Keratinocyte (primary cell): ENCODE measurements around the gene WBP1. TPM values are rescaled to one million over a fixed set of nuclear protein-coding genes. Genes with fewer than 3 reads are reported as not detected.

Experiments
- DNase-seq: peaks from one replicate; pipeline ENCODE4 v3.0.0-alpha.2; 2011; ENCODE audit warnings: low read depth, missing footprints, low spot score
- FAIRE-seq: peaks from 2 replicates; lab custom pipeline; 2011; peaks lifted over from hg19 to GRCh38; lab: Jason Lieb, UNC
- H2AFZ ChIP-seq: 2 replicates; pipeline ENCODE4 v1.6.0; 2012; ENCODE audit warnings: low read length, control low read depth, inconsistent platforms; ENCODE audit not compliant: control insufficient read depth
- H3K27ac ChIP-seq: 2 replicates; pipeline ENCODE4 v1.5.1; 2011; ENCODE audit warnings: low read length; ENCODE audit not compliant: control insufficient read depth, insufficient read depth
- H3K27me3 ChIP-seq: 3 replicates; pipeline ENCODE4 v1.6.0; 2011; ENCODE audit warnings: low read length; ENCODE audit not compliant: control insufficient read depth, insufficient read depth; ENCODE audit errors: extremely low read depth
- H3K36me3 ChIP-seq, 2 experiments: 2 replicates in 1 of 2; 3 replicates in 1 of 2; pipeline ENCODE4 v1.5.1; 2011; ENCODE audit warnings: low read length in 2 of 2, mild to moderate bottlenecking in 1 of 2; ENCODE audit not compliant: control insufficient read depth in 2 of 2, insufficient read depth in 2 of 2; ENCODE audit errors: extremely low read depth in 1 of 2
- H3K4me1 ChIP-seq: 3 replicates; pipeline ENCODE4 v1.5.1; 2011; ENCODE audit warnings: low read length; ENCODE audit not compliant: control insufficient read depth, insufficient read depth; ENCODE audit errors: extremely low read depth
- H3K4me2 ChIP-seq: 3 replicates; pipeline ENCODE4 v1.6.0; 2011; ENCODE audit warnings: low read depth, low read length; ENCODE audit not compliant: control insufficient read depth, insufficient read depth; ENCODE audit errors: extremely low read depth
- H3K4me3 ChIP-seq, 3 experiments: fragments of 200-600 bp in 1 of 3; sonication (generic) in 1 of 3; 2 replicates in 2 of 3; 3 replicates in 1 of 3; pipeline ENCODE4 v1.5.1; 2011 to 2016; ENCODE audit warnings: low read length in 3 of 3, mild to moderate bottlenecking in 3 of 3, control low read depth in 2 of 3, inconsistent platforms in 1 of 3, low read depth in 1 of 3, mixed read lengths in 1 of 3, mixed run types in 1 of 3, moderate library complexity in 1 of 3; ENCODE audit not compliant: control insufficient read depth in 2 of 3, insufficient read depth in 2 of 3; ENCODE audit errors: extremely low read depth in 1 of 3
- H3K79me2 ChIP-seq: 2 replicates; pipeline ENCODE4 v1.6.0; 2012; ENCODE audit warnings: low read length; ENCODE audit not compliant: control insufficient read depth, insufficient read depth
- H3K9ac ChIP-seq: 3 replicates; pipeline ENCODE4 v1.6.0; 2011; ENCODE audit warnings: low read length; ENCODE audit not compliant: control insufficient read depth, insufficient read depth; ENCODE audit errors: extremely low read depth
- H3K9me1 ChIP-seq: 3 replicates; pipeline ENCODE4 v1.6.0; 2011; ENCODE audit warnings: low read length; ENCODE audit not compliant: control insufficient read depth, insufficient read depth; ENCODE audit errors: extremely low read depth
- H3K9me3 ChIP-seq: 2 replicates; pipeline ENCODE4 v1.5.1; 2012; ENCODE audit warnings: low read depth, low read length; ENCODE audit not compliant: control insufficient read depth
- H4K20me1 ChIP-seq: 3 replicates; pipeline ENCODE4 v1.6.0; 2011; ENCODE audit warnings: low read length; ENCODE audit not compliant: control insufficient read depth, insufficient read depth; ENCODE audit errors: extremely low read depth
- EZH2 ChIP-seq: IDR thresholded peaks from one replicate; pipeline ENCODE4 v1.6.1; 2012; ENCODE audit warnings: inconsistent platforms, mild to moderate bottlenecking, low read length, moderate library complexity
- dilution Hi-C: fragments of 300-500 bp; cut with MboI; formaldehyde crosslinking; loops from one replicate; pipeline ENCODE4 v1.7.0; 2020; ENCODE audit warnings: low sequenced_read_pairs; ENCODE audit not compliant: extremely low pct_ligation_motif_present
- polyA plus RNA-seq, 5 experiments: library from polyadenylated mRNA; depleted of rRNA in 3 of 5; stranded (reverse) in 3 of 5; stranded (forward) in 1 of 5; unstranded in 1 of 5; fragments of >200 nt; gene quantifications; 1 replicate in 1 of 5; 2 replicates in 3 of 5; 3 replicates in 1 of 5; pipeline versions ENCODE4 v1.2.1 to v1.2.3, GENCODE V29; 2011 to 2012; ENCODE audit warnings: missing spikeins in 2 of 5, low read depth in 1 of 5, low replicate concordance in 1 of 5
- TF ChIP-seq, protein P1 (sequence below), 3 experiments: IDR thresholded peaks in 1 of 3; conservative IDR thresholded peaks in 1 of 3; optimal IDR thresholded peaks in 1 of 3; 2 replicates in 2 of 3; 3 replicates in 1 of 3; pipeline versions ENCODE3 to v1.5.1; 2011; ENCODE audit warnings: low read length in 3 of 3, mild to moderate bottlenecking in 3 of 3, moderate library complexity in 2 of 3, control low read depth in 1 of 3, inconsistent platforms in 1 of 3; ENCODE audit not compliant: insufficient read depth in 2 of 3; ENCODE audit errors: extremely low read depth in 1 of 3

WBP1 gene
- polyA plus RNA-seq, 1 donor (not counting 4 experiments of a cell fraction or from before 2014, with no cell fraction given): 75.5 TPM

DNA sequence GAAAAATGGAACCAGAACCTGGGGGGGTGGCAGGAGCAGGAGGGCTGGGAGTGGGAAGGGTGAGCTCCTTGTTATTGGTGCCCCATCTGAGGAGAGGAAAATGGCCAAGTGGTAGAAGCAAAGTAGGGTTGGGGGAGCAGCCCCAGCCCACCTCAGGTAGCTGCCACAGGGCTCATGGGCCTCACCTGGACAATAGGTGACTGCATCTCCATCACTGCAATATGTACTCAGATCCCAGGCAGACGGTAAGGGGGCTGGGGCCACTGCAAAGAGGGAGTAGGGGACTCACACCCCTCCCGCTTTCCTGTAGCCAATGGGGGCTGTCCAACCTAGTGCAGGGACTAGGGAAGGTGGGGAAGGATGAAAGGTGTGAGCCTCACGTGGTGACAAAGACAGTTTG, 41.0 kb upstream of the WBP1 start:
- H3K36me3 ChIP-seq: no peaks in the 10 kb centered on the region
- peaks cover 20% of the 10 kb centered on the region for H3K4me1 ChIP-seq
- no peak overlapping the region for H3K27ac ChIP-seq
- FAIRE-seq (no peak), DNase-seq (no peak)
- no peak overlapping the region for H2AFZ ChIP-seq
- no peak overlapping the region for H3K9ac ChIP-seq
- H3K9me1 ChIP-seq: no peaks in the 10 kb centered on the region
- no peaks in the 10 kb centered on the region for H4K20me1 ChIP-seq
- H3K4me3 ChIP-seq: no peak overlapping the region
- peaks cover 3% of the 10 kb centered on the region for H3K27me3 ChIP-seq
- no peaks in the 10 kb centered on the region for H3K9me3 ChIP-seq
- TF ChIP-seq EZH2: no peak
- TF ChIP-seq, protein P1, sequence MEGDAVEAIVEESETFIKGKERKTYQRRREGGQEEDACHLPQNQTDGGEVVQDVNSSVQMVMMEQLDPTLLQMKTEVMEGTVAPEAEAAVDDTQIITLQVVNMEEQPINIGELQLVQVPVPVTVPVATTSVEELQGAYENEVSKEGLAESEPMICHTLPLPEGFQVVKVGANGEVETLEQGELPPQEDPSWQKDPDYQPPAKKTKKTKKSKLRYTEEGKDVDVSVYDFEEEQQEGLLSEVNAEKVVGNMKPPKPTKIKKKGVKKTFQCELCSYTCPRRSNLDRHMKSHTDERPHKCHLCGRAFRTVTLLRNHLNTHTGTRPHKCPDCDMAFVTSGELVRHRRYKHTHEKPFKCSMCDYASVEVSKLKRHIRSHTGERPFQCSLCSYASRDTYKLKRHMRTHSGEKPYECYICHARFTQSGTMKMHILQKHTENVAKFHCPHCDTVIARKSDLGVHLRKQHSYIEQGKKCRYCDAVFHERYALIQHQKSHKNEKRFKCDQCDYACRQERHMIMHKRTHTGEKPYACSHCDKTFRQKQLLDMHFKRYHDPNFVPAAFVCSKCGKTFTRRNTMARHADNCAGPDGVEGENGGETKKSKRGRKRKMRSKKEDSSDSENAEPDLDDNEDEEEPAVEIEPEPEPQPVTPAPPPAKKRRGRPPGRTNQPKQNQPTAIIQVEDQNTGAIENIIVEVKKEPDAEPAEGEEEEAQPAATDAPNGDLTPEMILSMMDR (optimal IDR thresholded peaks at IDR 0.05 in 1 of 3, IDR thresholded peaks at IDR 0.05 in 1 of 3, conservative IDR thresholded peaks at IDR 0.05 in 1 of 3; ENCODE audit: extremely low read depth in 1 of 3, insufficient read depth in 2 of 3, low read length in 3 of 3): no peak
- H3K4me2 ChIP-seq: no peak overlapping the region
- dilution Hi-C loops: no loop called here
- no peaks in the 10 kb centered on the region for H3K79me2 ChIP-seq

DNA sequence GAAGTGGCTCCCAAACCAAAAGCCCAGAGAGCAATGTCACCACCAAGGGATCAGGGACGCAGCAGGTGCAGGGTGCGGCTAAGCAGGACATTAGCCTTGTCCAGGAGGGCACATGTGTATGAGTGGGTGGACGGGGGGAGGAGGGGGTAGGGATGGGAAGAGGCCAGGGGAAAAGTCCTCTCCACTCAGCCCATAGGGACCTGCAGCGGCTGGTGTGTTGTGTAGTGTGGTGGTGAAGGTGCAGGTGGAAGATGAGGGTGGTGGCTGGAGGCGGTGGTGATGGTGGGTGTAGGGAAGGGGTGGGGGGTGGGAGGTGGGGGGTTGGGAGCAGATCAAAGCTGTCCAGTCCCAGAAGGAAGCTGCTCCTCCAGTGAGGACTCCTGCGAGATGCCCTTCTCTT, 40.5 kb upstream of the WBP1 start:
- dilution Hi-C loops: no loop called here
- H3K36me3 ChIP-seq: no peaks in the 10 kb centered on the region
- FAIRE-seq: no peak

More for the DNA sequence above, 40.5 kb upstream of the WBP1 start:
- no peaks in the 10 kb centered on the region for H3K9me3 ChIP-seq
- peaks cover 24% of the 10 kb centered on the region for H3K4me1 ChIP-seq
- H3K4me2 ChIP-seq: no peak overlapping the region
- TF ChIP-seq, protein P1 (optimal IDR thresholded peaks at IDR 0.05 in 1 of 3, IDR thresholded peaks at IDR 0.05 in 1 of 3, conservative IDR thresholded peaks at IDR 0.05 in 1 of 3; ENCODE audit: extremely low read depth in 1 of 3, insufficient read depth in 2 of 3, low read length in 3 of 3): no peak
- peaks cover 3% of the 10 kb centered on the region for H3K27me3 ChIP-seq
- no peak for DNase-seq
- no peaks in the 10 kb centered on the region for H3K9me1 ChIP-seq
- H2AFZ ChIP-seq: no peak overlapping the region
- no peaks in the 10 kb centered on the region for H4K20me1 ChIP-seq
- no peaks in the 10 kb centered on the region for H3K79me2 ChIP-seq
- H3K27ac ChIP-seq: no peak overlapping the region
- H3K4me3 ChIP-seq: no peak overlapping the region
- no peak overlapping the region for H3K9ac ChIP-seq
